DND-41 (cell line): ENCODE results near the gene GATAD2B.

Experiments used
- ATAC-seq: fragments of 200-7000 bp; cut with Tn5 transposase; 3 replicates; pipeline ENCODE4 v1.9.1; 2021; ENCODE audit warnings: low read depth; ENCODE audit not compliant: insufficient read depth
- DNase-seq: peaks from one replicate; pipeline ENCODE4 v3.0.0-alpha.2; 2020
- H2AFZ ChIP-seq: 2 replicates; pipeline ENCODE4 v1.6.0; 2012; ENCODE audit warnings: low read depth, low read length
- H3K27ac ChIP-seq: 2 replicates; pipeline ENCODE4 v1.5.1; 2012; ENCODE audit warnings: low read length, inconsistent platforms
- H3K27me3 ChIP-seq: fragments of 200-600 bp; sonication (generic); 2 replicates; pipeline ENCODE4 v1.6.0; 2012; ENCODE audit warnings: low read length, mild to moderate bottlenecking, inconsistent platforms; ENCODE audit not compliant: insufficient read depth, poor library complexity
- H3K36me3 ChIP-seq: 2 replicates; pipeline ENCODE4 v1.5.1; 2012; ENCODE audit warnings: low read length, inconsistent platforms; ENCODE audit not compliant: insufficient read depth
- H3K4me1 ChIP-seq: 2 replicates; pipeline ENCODE4 v1.5.1; 2012; ENCODE audit warnings: mild to moderate bottlenecking, low read length; ENCODE audit not compliant: insufficient read depth
- H3K4me2 ChIP-seq: 2 replicates; pipeline ENCODE4 v1.6.0; 2012; ENCODE audit warnings: mild to moderate bottlenecking, moderate library complexity, low read length, inconsistent platforms; ENCODE audit not compliant: insufficient read depth
- H3K4me3 ChIP-seq, 2 experiments: fragments of 200-600 bp in 1 of 2; shearing (Covaris generic) in 1 of 2; 2 replicates each; pipeline ENCODE4 v1.5.1; 2012 to 2016; ENCODE audit warnings: inconsistent platforms in 2 of 2, low read length in 2 of 2, mild to moderate bottlenecking in 2 of 2, low read depth in 1 of 2, moderate library complexity in 1 of 2
- H3K79me2 ChIP-seq: 2 replicates; pipeline ENCODE4 v1.6.0; 2012; ENCODE audit warnings: low read length, inconsistent platforms; ENCODE audit not compliant: insufficient read depth
- H3K9ac ChIP-seq: 2 replicates; pipeline ENCODE4 v1.6.0; 2012; ENCODE audit warnings: low read depth, mild to moderate bottlenecking, inconsistent platforms, low read length, moderate library complexity
- H3K9me3 ChIP-seq: 2 replicates; pipeline ENCODE4 v1.5.1; 2012; ENCODE audit warnings: low read length, moderate library complexity, mild to moderate bottlenecking, inconsistent platforms; ENCODE audit not compliant: insufficient read depth, severe bottlenecking
- H4K20me1 ChIP-seq: 2 replicates; pipeline ENCODE4 v1.6.0; 2012; ENCODE audit warnings: low read length; ENCODE audit not compliant: insufficient read depth
- CTCF ChIP-seq: IDR thresholded peaks from 2 replicates; pipeline ENCODE4 v1.5.1; 2012; ENCODE audit warnings: borderline replicate concordance, low read length, moderate library complexity, mild to moderate bottlenecking; ENCODE audit not compliant: poor library complexity, severe bottlenecking; ENCODE audit errors: extremely low read depth
- EZH2 ChIP-seq: IDR thresholded peaks from 3 replicates; pipeline ENCODE4 v1.6.1; 2012; ENCODE audit warnings: borderline replicate concordance, low read depth, mild to moderate bottlenecking, moderate library complexity, low read length, inconsistent platforms; ENCODE audit not compliant: severe bottlenecking

GATAD2B gene

DNA sequence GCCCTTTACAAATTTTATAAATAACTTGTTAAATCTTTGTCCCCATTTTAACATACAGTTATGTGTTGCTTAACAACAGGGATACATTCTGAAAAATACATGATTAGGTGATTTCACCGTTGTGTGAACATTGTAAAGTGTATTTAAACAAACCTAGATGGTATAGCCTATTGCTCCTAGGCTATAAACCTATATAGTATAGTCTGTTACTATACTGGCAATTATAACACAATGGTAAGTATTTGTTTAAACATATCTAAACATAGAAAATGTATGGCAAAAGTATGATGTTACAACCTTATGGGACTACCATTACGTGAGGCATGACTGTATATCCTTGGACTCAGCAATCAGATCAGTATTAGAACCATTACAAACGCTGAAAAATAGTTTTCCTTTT, 36.6 kb downstream of the GATAD2B start:
- Histone ChIP-seq H3K27me3 (no peaks in the 10 kb centered on the region), H3K4me1 (no peaks in the 10 kb centered on the region), H2AFZ (no peak overlapping the region), H3K36me3 (peaks cover 40% of the 10 kb centered on the region), H3K9ac (no peak overlapping the region), H3K4me3 (no peak overlapping the region), H3K79me2 (peaks cover 99% of the 10 kb centered on the region), H3K27ac (no peak overlapping the region), H4K20me1 (peaks cover 63% of the 10 kb centered on the region), H3K9me3 (no peaks in the 10 kb centered on the region), H3K4me2 (no peak overlapping the region)
- no peak for TF ChIP-seq CTCF
- TF ChIP-seq EZH2: no peak
- no peak for DNase-seq
- no peak for ATAC-seq

DNA sequence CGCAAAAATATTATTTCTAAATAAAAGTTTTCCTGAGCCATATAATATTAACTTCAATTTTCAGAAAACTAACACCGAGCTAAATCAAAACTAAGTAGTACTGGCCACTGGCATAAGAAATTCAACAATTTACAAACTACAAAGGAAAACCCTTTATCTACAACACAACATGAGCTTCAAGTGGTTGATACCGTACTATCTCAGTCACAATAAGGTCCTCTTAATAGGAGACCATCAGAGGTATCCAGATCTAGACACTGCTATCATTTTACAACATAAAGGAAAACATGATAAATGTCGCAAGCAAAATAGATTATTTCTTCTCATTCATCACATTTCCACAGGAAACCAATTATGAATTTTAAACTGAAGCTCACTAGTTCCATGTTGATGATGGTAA, 39.5 kb downstream of the GATAD2B start:
- no peak overlapping the region for H3K27ac ChIP-seq
- DNase-seq (no peak), ATAC-seq (no peak)
- no peak overlapping the region for H3K4me2 ChIP-seq
- H4K20me1 ChIP-seq: peaks cover 60% of the 10 kb centered on the region
- H3K79me2 ChIP-seq: peaks cover 99% of the 10 kb centered on the region
- no peak overlapping the region for H2AFZ ChIP-seq
- H3K4me1 ChIP-seq: no peaks in the 10 kb centered on the region
- H3K9ac ChIP-seq: no peak overlapping the region
- no peaks in the 10 kb centered on the region for H3K27me3 ChIP-seq
- no peak for TF ChIP-seq EZH2
- no peak for TF ChIP-seq CTCF
- peaks cover 20% of the 10 kb centered on the region for H3K36me3 ChIP-seq
- no peaks in the 10 kb centered on the region for H3K9me3 ChIP-seq
- H3K4me3 ChIP-seq: no peak overlapping the region

- no peak overlapping the region for H3K4me3 ChIP-seq
- peaks cover 61% of the 10 kb centered on the region for H4K20me1 ChIP-seq
- no peak overlapping the region for H3K4me2 ChIP-seq
- H3K27me3 ChIP-seq: no peaks in the 10 kb centered on the region
- H3K79me2 ChIP-seq: peaks cover 99% of the 10 kb centered on the region
- no peak for DNase-seq
- H3K9me3 ChIP-seq: no peaks in the 10 kb centered on the region
- H2AFZ ChIP-seq: no peak overlapping the region
- ATAC-seq: no peak
- peaks cover 14% of the 10 kb centered on the region for H3K36me3 ChIP-seq
- TF ChIP-seq CTCF: no peak
- TF ChIP-seq EZH2: no peak
- no peak overlapping the region for H3K27ac ChIP-seq
- no peaks in the 10 kb centered on the region for H3K4me1 ChIP-seq
- no peak overlapping the region for H3K9ac ChIP-seq
These were observed 40.4 kb downstream of the GATAD2B start for GRCh38 chr1:153882296-153882912.

DNA sequence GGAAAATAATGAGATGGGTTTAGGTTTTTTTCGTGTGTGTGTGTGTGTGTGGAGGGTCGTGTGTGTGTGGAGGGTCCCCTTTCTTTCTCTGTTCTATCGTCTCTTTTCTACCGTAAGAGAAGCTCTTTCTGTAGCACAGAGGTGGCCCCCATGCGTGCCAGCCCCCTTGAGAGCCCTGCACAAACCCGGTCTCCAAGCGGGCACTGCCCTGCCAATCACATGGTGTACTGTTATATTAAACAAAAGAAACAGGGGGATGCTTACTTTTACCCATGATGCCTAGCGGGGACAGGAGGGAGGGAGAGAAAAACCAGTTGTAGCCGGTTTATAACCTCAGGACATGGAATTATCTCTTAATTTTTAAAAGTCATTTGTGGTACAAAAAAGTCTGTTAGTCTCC, 41.0 kb downstream of the GATAD2B start:
- H3K9me3 ChIP-seq: no peaks in the 10 kb centered on the region
- no peak overlapping the region for H3K4me3 ChIP-seq
- H3K9ac ChIP-seq: no peak overlapping the region
- no peaks in the 10 kb centered on the region for H3K27me3 ChIP-seq
- no peak overlapping the region for H3K4me2 ChIP-seq
- peaks cover 61% of the 10 kb centered on the region for H4K20me1 ChIP-seq
- H3K4me1 ChIP-seq: no peaks in the 10 kb centered on the region
- H3K79me2 ChIP-seq: peaks cover 99% of the 10 kb centered on the region
- peaks cover 12% of the 10 kb centered on the region for H3K36me3 ChIP-seq
- DNase-seq (no peak), ATAC-seq (no peak)
- no peak overlapping the region for H3K27ac ChIP-seq
- TF ChIP-seq EZH2 (no peak), CTCF (no peak)
- no peak overlapping the region for H2AFZ ChIP-seq
